Measurements from ENCODE around the gene DHX36.

DNA sequence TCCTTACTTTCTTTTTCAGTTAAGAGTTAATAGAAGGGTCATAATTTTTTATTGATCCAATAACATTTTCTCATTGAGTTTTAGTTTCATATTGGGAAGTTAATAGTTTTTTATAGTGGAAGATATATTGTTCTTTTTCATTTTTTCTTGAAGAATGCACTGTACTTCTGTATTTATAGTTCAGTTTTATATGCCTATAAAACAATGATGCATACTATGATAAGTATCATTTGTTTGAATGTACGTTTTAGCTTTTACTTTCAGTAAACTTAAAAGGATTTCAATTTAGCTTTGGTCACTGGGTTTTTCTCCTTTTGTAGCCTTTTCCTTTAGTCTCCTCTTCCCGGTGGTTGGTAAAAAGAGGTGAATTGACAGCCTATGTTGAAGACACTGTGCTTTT lies 98.8 kb downstream of the DHX36 start:
- no peak for TF ChIP-seq CTCF (IDR thresholded peaks at IDR 0.05)
- no peak for TF ChIP-seq POLR2A (IDR thresholded peaks at IDR 0.05)
- no peak for TF ChIP-seq POLR2AphosphoS5 (IDR thresholded peaks at IDR 0.05)
- no peak for TF ChIP-seq EP300 (IDR thresholded peaks at IDR 0.05; ENCODE audit: low read depth)
